HCT116 (cell line): Measurements from ENCODE around the gene TXLNB. TPM values are rescaled to one million over a fixed set of nuclear protein-coding genes. Genes with fewer than 3 reads are reported as not detected.

ENCODE experiments used
- ATAC-seq: fragments of 200-7000 bp; cut with Tn5 transposase; 2 replicates; pipeline ENCODE4 v1.9.1; 2020; ENCODE audit warnings: mild to moderate bottlenecking, moderate library complexity
- BruUV-seq: library from RNA; stranded (reverse); fragments of 400-500 nt; replicated peaks from 2 replicates; lab custom pipeline; 2021; lab: Mats Ljungman, UMichigan
- CTCF ChIA-PET: fragments of 300-600 bp; sonication (Branson Sonifier 250); formaldehyde crosslinking; loops from one replicate; lab custom pipeline; 2021; ENCODE audit warnings: antibody characterized with exemption; lab: Charles Lee
- POLR2A ChIA-PET: fragments of 300-600, 350-600 bp; sonication (Branson Sonifier 250); formaldehyde crosslinking; loops from one replicate; lab custom pipeline; 2021; ENCODE audit warnings: antibody characterized with exemption; lab: Charles Lee
- RAD21 ChIA-PET, 2 experiments: fragments of 300-600 bp; sonication (Branson Sonifier 250); formaldehyde crosslinking; loops; one replicate each; lab custom pipeline; 2023; ENCODE audit warnings: low total read pairs in 2 of 2; ENCODE audit not compliant: uncharacterized antibody in 2 of 2, unreplicated experiment in 2 of 2, low non-redundant PET in 1 of 2; lab: Charles Lee
- DNase-seq: peaks from one replicate; pipeline ENCODE4 v3.0.0-alpha.2; 2010; ENCODE audit warnings: low read depth, low spot score
- H2AFZ ChIP-seq: fragments of 200-600 bp; shearing (Covaris generic), sonication (generic); 2 replicates; pipeline ENCODE4 v1.6.1; 2017; ENCODE audit warnings: low read depth, mixed run types, mixed read lengths, antibody characterized with exemption, low read length; ENCODE audit not compliant: poor library complexity, severe bottlenecking
- H3K27ac ChIP-seq: 2 replicates; pipeline ENCODE4 v1.5.1; 2012; ENCODE audit warnings: low read depth, low read length
- H3K27me3 ChIP-seq: fragments of 200-600 bp; sonication (generic); 2 replicates; pipeline ENCODE4 v1.6.1; 2016; ENCODE audit warnings: mixed run types, low read length, mixed read lengths; ENCODE audit not compliant: insufficient read depth
- H3K36me3 ChIP-seq, 2 experiments: fragments of 200-500 bp in 1 of 2; fragments of 200-600 bp in 1 of 2; sonication (Bioruptor generic) in 1 of 2; sonication (generic) in 1 of 2; 2 replicates each; pipeline versions ENCODE4 v1.5.1 to v1.6.1; 2014 to 2016; ENCODE audit warnings: low read length in 2 of 2, inconsistent platforms in 1 of 2, mixed read lengths in 1 of 2, mixed run types in 1 of 2; ENCODE audit not compliant: insufficient read depth in 2 of 2, control insufficient read depth in 1 of 2
- H3K4me1 ChIP-seq, 2 experiments: fragments of 200-600 bp in 1 of 2; sonication (generic) in 1 of 2; 2 replicates each; pipeline versions ENCODE4 v1.5.1 to v1.6.1; 2012 to 2017; ENCODE audit warnings: low read length in 2 of 2, inconsistent platforms in 1 of 2, mild to moderate bottlenecking in 1 of 2, mixed read lengths in 1 of 2, mixed run types in 1 of 2, moderate library complexity in 1 of 2; ENCODE audit not compliant: insufficient read depth in 2 of 2, control insufficient read depth in 1 of 2
- H3K4me2 ChIP-seq: fragments of 200-600 bp; sonication (generic); 2 replicates; pipeline ENCODE4 v1.6.1; 2017; ENCODE audit warnings: mixed run types, low read length, mixed read lengths
- H3K4me3 ChIP-seq, 2 experiments: fragments of 200-600 bp in 1 of 2; sonication (generic) in 1 of 2; replicated peaks in 1 of 2; 2 replicates each; pipeline ENCODE4 v1.5.1; 2011 to 2016; ENCODE audit warnings: low read length in 2 of 2, control low read depth in 1 of 2, low read depth in 1 of 2, mild to moderate bottlenecking in 1 of 2, mixed read lengths in 1 of 2, mixed run types in 1 of 2
- H3K79me2 ChIP-seq: fragments of 200-600 bp; sonication (generic); 2 replicates; pipeline ENCODE4 v1.6.1; 2017; ENCODE audit warnings: mild to moderate bottlenecking, mixed run types, low read length, moderate library complexity, mixed read lengths; ENCODE audit not compliant: insufficient read depth
- H3K9ac ChIP-seq: fragments of 200-600 bp; sonication (generic); 2 replicates; pipeline ENCODE4 v1.6.1; 2016; ENCODE audit warnings: low read length, mixed read lengths
- H3K9me2 ChIP-seq: fragments of 200-600 bp; sonication (generic), shearing (Covaris generic); 2 replicates; pipeline ENCODE4 v1.6.1; 2017; ENCODE audit warnings: mixed run types, mild to moderate bottlenecking, moderate library complexity; ENCODE audit not compliant: insufficient read depth
- H3K9me3 ChIP-seq, 2 experiments: fragments of 200-500 bp in 1 of 2; fragments of 200-600 bp in 1 of 2; sonication (Bioruptor generic) in 1 of 2; sonication (generic) in 1 of 2; 2 replicates each; pipeline ENCODE4 v1.6.1; 2014 to 2017; ENCODE audit warnings: low read length in 2 of 2, mixed read lengths in 2 of 2, inconsistent platforms in 1 of 2, low read depth in 1 of 2, mild to moderate bottlenecking in 1 of 2, mixed run types in 1 of 2, moderate library complexity in 1 of 2; ENCODE audit not compliant: control insufficient read depth in 1 of 2, insufficient read depth in 1 of 2
- H4K20me1 ChIP-seq: fragments of 200-600 bp; sonication (generic), shearing (Covaris generic); 2 replicates; pipeline ENCODE4 v1.6.1; 2017; ENCODE audit warnings: mixed run types, mild to moderate bottlenecking, moderate library complexity; ENCODE audit not compliant: insufficient read depth
- CEBPB ChIP-seq: IDR thresholded peaks from 2 replicates; pipeline ENCODE4 v1.6.1; 2012; ENCODE audit warnings: low read depth
- ELF1 ChIP-seq: IDR thresholded peaks from 2 replicates; pipeline ENCODE4 v1.6.1; 2012; ENCODE audit warnings: low read depth, borderline replicate concordance
- EZH2 ChIP-seq: fragments of 200-600 bp; sonication (generic); IDR thresholded peaks from 2 replicates; pipeline ENCODE4 v1.6.1; 2017; ENCODE audit warnings: antibody characterized with exemption, mixed run types
- EZH2phosphoT487 ChIP-seq: fragments of 200-600 bp; IDR thresholded peaks from 2 replicates; pipeline ENCODE4 v1.6.1; 2018; ENCODE audit warnings: antibody characterized with exemption, borderline replicate concordance
- FOSL1 ChIP-seq: IDR thresholded peaks from 2 replicates; pipeline ENCODE4 v1.6.1; 2012; ENCODE audit warnings: low read depth
- JUND ChIP-seq: IDR thresholded peaks from 2 replicates; pipeline ENCODE4 v1.6.1; 2012
- POLR2AphosphoS5 ChIP-seq: IDR thresholded peaks from 2 replicates; pipeline ENCODE4 v1.6.1; 2011; ENCODE audit warnings: mild to moderate bottlenecking, low read depth, low read length, moderate library complexity
- SIN3A ChIP-seq: IDR thresholded peaks from 2 replicates; pipeline ENCODE4 v1.6.1; 2012; ENCODE audit warnings: low read depth
- ZFX ChIP-seq: fragments of 450-650 bp; IDR thresholded peaks from 2 replicates; pipeline ENCODE4 v1.6.1; 2017
- intact Hi-C: fragments of 100-400 bp; cut with micrococcal nuclease; formaldehyde crosslinking; loops from 2 replicates; pipeline ENCODE4 v1.10.0; 2022
- total RNA-seq: library from RNA; stranded (reverse); gene quantifications from one replicate; pipeline ENCODE4 v1.2.1, GENCODE V29; 2021; ENCODE audit not compliant: unreplicated experiment
- TF ChIP-seq, protein P1 (sequence below): IDR thresholded peaks from 2 replicates; pipeline ENCODE4 v1.6.1; 2011; ENCODE audit warnings: mild to moderate bottlenecking, low read length, moderate library complexity; ENCODE audit not compliant: insufficient replicate concordance; ENCODE audit errors: extremely low read depth
- TF ChIP-seq, protein P2 (sequence below): IDR thresholded peaks from 2 replicates; pipeline ENCODE4 v1.6.1; 2012
- TF ChIP-seq, protein P3 (sequence below), 3 experiments: fragments of 200-600 bp in 1 of 3; sonication (generic) in 1 of 3; IDR thresholded peaks in 2 of 3; conservative IDR thresholded peaks in 1 of 3; 2 replicates each; pipeline ENCODE4 v1.5.1; 2012 to 2017; ENCODE audit warnings: low read depth in 2 of 3, low read length in 2 of 3, antibody characterized with exemption in 1 of 3, borderline replicate concordance in 1 of 3, control low read depth in 1 of 3, mild to moderate bottlenecking in 1 of 3, mixed read lengths in 1 of 3, mixed run types in 1 of 3, moderate library complexity in 1 of 3; ENCODE audit not compliant: insufficient read depth in 1 of 3

Gene TXLNB
- total RNA-seq, 1 experiment from 2014 or later = 0.05 TPM

DNA sequence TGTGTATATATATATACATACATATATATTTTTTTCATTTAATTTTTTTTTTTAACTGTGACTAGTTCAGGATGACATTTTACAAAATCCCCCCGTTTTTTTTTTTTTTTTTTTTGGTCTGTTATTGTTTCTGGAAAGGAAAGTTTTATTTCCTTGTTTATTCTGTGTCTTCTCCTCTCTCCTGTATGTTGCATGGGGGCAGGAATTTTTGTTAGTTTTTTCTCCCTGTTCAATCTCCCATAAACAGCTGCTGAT is 32.4 kb upstream of the TXLNB start:
- DNase-seq (no peak), ATAC-seq (no peak)
- ChIA-PET RAD21 (no interaction called here), CTCF (no interaction called here), POLR2A (no interaction called here)
- Histone ChIP-seq H3K36me3 (no peaks in the 10 kb centered on the region), H3K27me3 (no peaks in the 10 kb centered on the region), H4K20me1 (no peaks in the 10 kb centered on the region), H3K9me2 (no peaks in the 10 kb centered on the region), H3K4me3 (no peak overlapping the region), H3K27ac (no peak overlapping the region), H3K4me2 (no peak overlapping the region), H3K9me3 (no peaks in the 10 kb centered on the region), H3K79me2 (no peaks in the 10 kb centered on the region), H3K9ac (no peak overlapping the region), H3K4me1 (peaks cover 0 to 5% of the 10 kb centered on the region in 2 experiments; a peak in 2 of 4 replicates), H2AFZ (no peak overlapping the region)
- no TSS peak for BruUV-seq
- intact Hi-C loops = no loop called here
- TF ChIP-seq POLR2AphosphoS5 (no peak), JUND (no peak), FOSL1 (no peak)
- TF ChIP-seq, protein P1, sequence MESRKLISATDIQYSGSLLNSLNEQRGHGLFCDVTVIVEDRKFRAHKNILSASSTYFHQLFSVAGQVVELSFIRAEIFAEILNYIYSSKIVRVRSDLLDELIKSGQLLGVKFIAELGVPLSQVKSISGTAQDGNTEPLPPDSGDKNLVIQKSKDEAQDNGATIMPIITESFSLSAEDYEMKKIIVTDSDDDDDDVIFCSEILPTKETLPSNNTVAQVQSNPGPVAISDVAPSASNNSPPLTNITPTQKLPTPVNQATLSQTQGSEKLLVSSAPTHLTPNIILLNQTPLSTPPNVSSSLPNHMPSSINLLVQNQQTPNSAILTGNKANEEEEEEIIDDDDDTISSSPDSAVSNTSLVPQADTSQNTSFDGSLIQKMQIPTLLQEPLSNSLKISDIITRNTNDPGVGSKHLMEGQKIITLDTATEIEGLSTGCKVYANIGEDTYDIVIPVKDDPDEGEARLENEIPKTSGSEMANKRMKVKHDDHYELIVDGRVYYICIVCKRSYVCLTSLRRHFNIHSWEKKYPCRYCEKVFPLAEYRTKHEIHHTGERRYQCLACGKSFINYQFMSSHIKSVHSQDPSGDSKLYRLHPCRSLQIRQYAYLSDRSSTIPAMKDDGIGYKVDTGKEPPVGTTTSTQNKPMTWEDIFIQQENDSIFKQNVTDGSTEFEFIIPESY = no peak

DNA sequence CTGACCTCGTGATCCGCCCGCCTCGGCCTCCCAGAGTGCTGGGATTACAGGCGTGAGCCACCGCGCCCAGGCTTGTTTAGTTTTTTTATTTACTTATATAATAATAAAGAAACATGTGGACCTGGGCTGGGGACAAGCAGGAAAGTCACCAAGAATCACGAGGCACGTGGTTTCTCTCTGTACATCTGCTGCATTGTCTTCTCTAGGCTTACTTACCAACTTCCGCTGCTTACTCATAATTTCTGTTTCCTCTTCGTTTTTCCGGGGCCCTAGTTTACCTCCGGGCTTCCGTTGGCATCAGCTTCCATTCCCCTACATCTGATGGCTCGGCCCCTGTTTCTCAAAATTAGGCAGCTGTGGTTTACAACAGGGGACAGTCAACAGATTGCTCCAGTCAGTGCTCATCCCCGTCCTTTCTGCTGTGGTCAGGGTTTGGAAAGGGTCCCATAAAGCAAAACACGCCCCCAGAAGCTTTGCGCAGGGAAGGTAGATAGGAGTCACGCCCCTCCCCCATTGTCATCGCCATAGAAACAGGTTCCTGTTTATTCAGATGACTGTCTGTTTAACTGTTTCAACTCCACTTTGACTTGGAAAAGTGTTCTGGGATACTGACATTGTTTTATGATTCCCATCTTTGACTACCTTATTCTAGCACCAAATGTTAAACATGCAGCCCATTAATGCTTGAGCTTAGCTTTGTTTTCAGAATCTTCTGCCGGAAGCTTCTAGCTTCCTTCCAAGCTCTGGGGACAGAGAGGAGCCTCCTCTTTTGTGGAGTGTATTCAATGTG is 31.9 kb upstream of the TXLNB start:
- DNase-seq (no peak), ATAC-seq (peak; percentile 25; the same call in 1 of the 2 replicates)
- H3K4me3 ChIP-seq = no peak overlapping the region
- H3K4me2 ChIP-seq = peak overlapping the region; percentile 30; the same call in 1 of the 2 replicates
- CTCF ChIA-PET = no interaction called here
- intact Hi-C loops = no loop called here
- BruUV-seq = no TSS peak
- no peaks in the 10 kb centered on the region for H3K9me2 ChIP-seq
- no peaks in the 10 kb centered on the region for H3K36me3 ChIP-seq
- H3K9me3 ChIP-seq = no peaks in the 10 kb centered on the region
- H3K4me1 ChIP-seq = peaks cover 0 to 5% of the 10 kb centered on the region in 2 experiments; a peak in 2 of 4 replicates
- no peaks in the 10 kb centered on the region for H3K79me2 ChIP-seq
- POLR2A ChIA-PET = no interaction called here
- RAD21 ChIA-PET = no interaction called here
- peak overlapping the region; percentile 58 for H2AFZ ChIP-seq
- no peak overlapping the region for H3K9ac ChIP-seq
- no peaks in the 10 kb centered on the region for H3K27me3 ChIP-seq
- H4K20me1 ChIP-seq = no peaks in the 10 kb centered on the region
- no peak overlapping the region for H3K27ac ChIP-seq
- TF ChIP-seq SIN3A (no peak), FOSL1 (no peak), ELF1 (no peak), EZH2phosphoT487 (no peak), EZH2 (no peak), CEBPB (no peak), ZFX (no peak), POLR2AphosphoS5 (no peak)
- TF ChIP-seq, protein P2, sequence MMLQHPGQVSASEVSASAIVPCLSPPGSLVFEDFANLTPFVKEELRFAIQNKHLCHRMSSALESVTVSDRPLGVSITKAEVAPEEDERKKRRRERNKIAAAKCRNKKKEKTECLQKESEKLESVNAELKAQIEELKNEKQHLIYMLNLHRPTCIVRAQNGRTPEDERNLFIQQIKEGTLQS = no peak
- TF ChIP-seq, protein P3, sequence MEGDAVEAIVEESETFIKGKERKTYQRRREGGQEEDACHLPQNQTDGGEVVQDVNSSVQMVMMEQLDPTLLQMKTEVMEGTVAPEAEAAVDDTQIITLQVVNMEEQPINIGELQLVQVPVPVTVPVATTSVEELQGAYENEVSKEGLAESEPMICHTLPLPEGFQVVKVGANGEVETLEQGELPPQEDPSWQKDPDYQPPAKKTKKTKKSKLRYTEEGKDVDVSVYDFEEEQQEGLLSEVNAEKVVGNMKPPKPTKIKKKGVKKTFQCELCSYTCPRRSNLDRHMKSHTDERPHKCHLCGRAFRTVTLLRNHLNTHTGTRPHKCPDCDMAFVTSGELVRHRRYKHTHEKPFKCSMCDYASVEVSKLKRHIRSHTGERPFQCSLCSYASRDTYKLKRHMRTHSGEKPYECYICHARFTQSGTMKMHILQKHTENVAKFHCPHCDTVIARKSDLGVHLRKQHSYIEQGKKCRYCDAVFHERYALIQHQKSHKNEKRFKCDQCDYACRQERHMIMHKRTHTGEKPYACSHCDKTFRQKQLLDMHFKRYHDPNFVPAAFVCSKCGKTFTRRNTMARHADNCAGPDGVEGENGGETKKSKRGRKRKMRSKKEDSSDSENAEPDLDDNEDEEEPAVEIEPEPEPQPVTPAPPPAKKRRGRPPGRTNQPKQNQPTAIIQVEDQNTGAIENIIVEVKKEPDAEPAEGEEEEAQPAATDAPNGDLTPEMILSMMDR (IDR thresholded peaks at IDR 0.05 in 2 of 3, conservative IDR thresholded peaks at IDR 0.05 in 1 of 3; ENCODE audit: borderline replicate concordance in 1 of 3, insufficient read depth in 1 of 3, low read depth in 2 of 3, low read length in 2 of 3) = no peak
- TF ChIP-seq, protein P1 = no peak
